ENCODE data around the gene CYTH1. TPM values are rescaled to one million over a fixed set of nuclear protein-coding genes. Genes with fewer than 3 reads are reported as not detected.

CYTH1 gene
- total RNA-seq, 1 experiment from 2014 or later: 20.0 TPM

DNA sequence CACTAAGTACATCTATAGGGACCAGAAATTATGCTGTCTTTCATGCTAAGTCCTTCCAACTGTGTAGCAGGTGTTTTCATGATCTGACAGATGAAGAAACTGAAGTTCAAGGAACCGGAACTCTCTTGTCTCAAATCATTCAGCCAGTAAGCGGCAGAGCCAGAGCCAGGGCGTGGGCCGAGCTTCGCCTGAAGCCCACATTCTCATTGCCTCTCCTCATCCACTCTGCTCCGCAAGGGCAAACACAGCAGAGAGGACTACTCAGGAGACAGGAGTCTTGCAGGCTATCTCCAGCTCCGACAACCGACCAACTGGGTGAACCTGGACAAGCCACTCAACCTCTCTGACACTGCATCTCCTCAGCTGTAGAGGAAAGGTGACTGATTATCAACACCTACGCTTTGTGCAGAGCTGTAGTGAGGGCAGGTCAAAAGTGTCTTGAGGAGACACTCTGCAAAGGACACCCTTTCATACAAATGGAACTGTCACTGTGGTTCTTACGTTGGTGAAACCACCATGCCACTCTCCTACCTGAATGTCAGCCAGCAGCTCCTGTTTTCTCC is 72.9 kb downstream of the CYTH1 start:
- no peak for TF ChIP-seq IRF1 (CRISPR knock-in tag; IDR thresholded peaks at IDR 0.05)
- no peak for TF ChIP-seq ZNF232 (CRISPR knock-in tag; IDR thresholded peaks at IDR 0.05)
- TF ChIP-seq ZNF281 (CRISPR knock-in tag; IDR thresholded peaks at IDR 0.05): no peak
- TF ChIP-seq, protein P1, sequence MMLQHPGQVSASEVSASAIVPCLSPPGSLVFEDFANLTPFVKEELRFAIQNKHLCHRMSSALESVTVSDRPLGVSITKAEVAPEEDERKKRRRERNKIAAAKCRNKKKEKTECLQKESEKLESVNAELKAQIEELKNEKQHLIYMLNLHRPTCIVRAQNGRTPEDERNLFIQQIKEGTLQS (CRISPR knock-in tag; conservative IDR thresholded peaks at IDR 0.05): no peak
- no peak for TF ChIP-seq TP53 (CRISPR knock-in tag; IDR thresholded peaks at IDR 0.05)
- TF ChIP-seq TEAD4 (CRISPR knock-in tag; IDR thresholded peaks at IDR 0.05): no peak
- TF ChIP-seq MXD4 (CRISPR knock-in tag; IDR thresholded peaks at IDR 0.05; ENCODE audit: borderline replicate concordance): no peak
- no peak for TF ChIP-seq NR2C2 (CRISPR knock-in tag; IDR thresholded peaks at IDR 0.05)
- no peak for TF ChIP-seq ZNF263 (CRISPR knock-in tag; IDR thresholded peaks at IDR 0.05; ENCODE audit: low read depth)
- Mint-ChIP-seq H3K27ac (no peak overlapping the region), H3K9me3 (no peaks in the 10 kb centered on the region), H3K27me3 (ENCODE audit: low read depth) (no peaks in the 10 kb centered on the region), H3K4me1 (peaks cover 3% of the 10 kb centered on the region; the same call in 1 of the 2 replicates), H3K36me3 (peaks cover 3% of the 10 kb centered on the region; the same call in 1 of the 2 replicates), H3K4me3 (no peak overlapping the region)
- ATAC-seq (no peak), DNase-seq (ENCODE audit: low spot score) (no peak)
- POLR2A ChIA-PET: no interaction called here
- CTCF ChIA-PET: interaction anchor here (0.5 to 4.4 kb wide), 21 partner anchors 8 to 580 kb away, joined by 3 to 60 read pairs (median 4); no protein-coding TSS in a partner anchor

- peak; percentile 99 for ATAC-seq
- ChIA-PET POLR2A (no interaction called here), CTCF (interaction anchor here (0.5 to 4.4 kb wide), 39 partner anchors 9 to 580 kb away, joined by 3 to 60 read pairs (median 4); no protein-coding TSS in a partner anchor)
- H3K27ac Mint-ChIP-seq: no peak overlapping the region
- no peaks in the 10 kb centered on the region for H3K27me3 Mint-ChIP-seq (ENCODE audit: low read depth)
- H3K9me3 Mint-ChIP-seq: no peaks in the 10 kb centered on the region
- peak; percentile 76 for DNase-seq (ENCODE audit: low spot score)
- peak; percentile 66 for TF ChIP-seq CTCF (IDR thresholded peaks at IDR 0.05)
- TF ChIP-seq, protein P2, sequence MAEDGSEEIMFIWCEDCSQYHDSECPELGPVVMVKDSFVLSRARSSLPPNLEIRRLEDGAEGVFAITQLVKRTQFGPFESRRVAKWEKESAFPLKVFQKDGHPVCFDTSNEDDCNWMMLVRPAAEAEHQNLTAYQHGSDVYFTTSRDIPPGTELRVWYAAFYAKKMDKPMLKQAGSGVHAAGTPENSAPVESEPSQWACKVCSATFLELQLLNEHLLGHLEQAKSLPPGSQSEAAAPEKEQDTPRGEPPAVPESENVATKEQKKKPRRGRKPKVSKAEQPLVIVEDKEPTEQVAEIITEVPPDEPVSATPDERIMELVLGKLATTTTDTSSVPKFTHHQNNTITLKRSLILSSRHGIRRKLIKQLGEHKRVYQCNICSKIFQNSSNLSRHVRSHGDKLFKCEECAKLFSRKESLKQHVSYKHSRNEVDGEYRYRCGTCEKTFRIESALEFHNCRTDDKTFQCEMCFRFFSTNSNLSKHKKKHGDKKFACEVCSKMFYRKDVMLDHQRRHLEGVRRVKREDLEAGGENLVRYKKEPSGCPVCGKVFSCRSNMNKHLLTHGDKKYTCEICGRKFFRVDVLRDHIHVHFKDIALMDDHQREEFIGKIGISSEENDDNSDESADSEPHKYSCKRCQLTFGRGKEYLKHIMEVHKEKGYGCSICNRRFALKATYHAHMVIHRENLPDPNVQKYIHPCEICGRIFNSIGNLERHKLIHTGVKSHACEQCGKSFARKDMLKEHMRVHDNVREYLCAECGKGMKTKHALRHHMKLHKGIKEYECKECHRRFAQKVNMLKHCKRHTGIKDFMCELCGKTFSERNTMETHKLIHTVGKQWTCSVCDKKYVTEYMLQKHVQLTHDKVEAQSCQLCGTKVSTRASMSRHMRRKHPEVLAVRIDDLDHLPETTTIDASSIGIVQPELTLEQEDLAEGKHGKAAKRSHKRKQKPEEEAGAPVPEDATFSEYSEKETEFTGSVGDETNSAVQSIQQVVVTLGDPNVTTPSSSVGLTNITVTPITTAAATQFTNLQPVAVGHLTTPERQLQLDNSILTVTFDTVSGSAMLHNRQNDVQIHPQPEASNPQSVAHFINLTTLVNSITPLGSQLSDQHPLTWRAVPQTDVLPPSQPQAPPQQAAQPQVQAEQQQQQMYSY (CRISPR knock-in tag; IDR thresholded peaks at IDR 0.05): no peak
- TF ChIP-seq, protein P3, sequence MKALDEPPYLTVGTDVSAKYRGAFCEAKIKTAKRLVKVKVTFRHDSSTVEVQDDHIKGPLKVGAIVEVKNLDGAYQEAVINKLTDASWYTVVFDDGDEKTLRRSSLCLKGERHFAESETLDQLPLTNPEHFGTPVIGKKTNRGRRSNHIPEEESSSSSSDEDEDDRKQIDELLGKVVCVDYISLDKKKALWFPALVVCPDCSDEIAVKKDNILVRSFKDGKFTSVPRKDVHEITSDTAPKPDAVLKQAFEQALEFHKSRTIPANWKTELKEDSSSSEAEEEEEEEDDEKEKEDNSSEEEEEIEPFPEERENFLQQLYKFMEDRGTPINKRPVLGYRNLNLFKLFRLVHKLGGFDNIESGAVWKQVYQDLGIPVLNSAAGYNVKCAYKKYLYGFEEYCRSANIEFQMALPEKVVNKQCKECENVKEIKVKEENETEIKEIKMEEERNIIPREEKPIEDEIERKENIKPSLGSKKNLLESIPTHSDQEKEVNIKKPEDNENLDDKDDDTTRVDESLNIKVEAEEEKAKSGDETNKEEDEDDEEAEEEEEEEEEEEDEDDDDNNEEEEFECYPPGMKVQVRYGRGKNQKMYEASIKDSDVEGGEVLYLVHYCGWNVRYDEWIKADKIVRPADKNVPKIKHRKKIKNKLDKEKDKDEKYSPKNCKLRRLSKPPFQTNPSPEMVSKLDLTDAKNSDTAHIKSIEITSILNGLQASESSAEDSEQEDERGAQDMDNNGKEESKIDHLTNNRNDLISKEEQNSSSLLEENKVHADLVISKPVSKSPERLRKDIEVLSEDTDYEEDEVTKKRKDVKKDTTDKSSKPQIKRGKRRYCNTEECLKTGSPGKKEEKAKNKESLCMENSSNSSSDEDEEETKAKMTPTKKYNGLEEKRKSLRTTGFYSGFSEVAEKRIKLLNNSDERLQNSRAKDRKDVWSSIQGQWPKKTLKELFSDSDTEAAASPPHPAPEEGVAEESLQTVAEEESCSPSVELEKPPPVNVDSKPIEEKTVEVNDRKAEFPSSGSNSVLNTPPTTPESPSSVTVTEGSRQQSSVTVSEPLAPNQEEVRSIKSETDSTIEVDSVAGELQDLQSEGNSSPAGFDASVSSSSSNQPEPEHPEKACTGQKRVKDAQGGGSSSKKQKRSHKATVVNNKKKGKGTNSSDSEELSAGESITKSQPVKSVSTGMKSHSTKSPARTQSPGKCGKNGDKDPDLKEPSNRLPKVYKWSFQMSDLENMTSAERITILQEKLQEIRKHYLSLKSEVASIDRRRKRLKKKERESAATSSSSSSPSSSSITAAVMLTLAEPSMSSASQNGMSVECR (CRISPR knock-in tag; IDR thresholded peaks at IDR 0.05; ENCODE audit: borderline replicate concordance): no peak
- peaks cover 3% of the 10 kb centered on the region for H3K36me3 Mint-ChIP-seq
- H3K4me3 Mint-ChIP-seq: no peak overlapping the region
- peaks cover 3% of the 10 kb centered on the region; the same call in 1 of the 2 replicates for H3K4me1 Mint-ChIP-seq
These were observed 73.5 kb downstream of the CYTH1 start for GRCh38 chr17:78708510-78708973.

Data from WTC11 (cell line).